ENCODE measurements around the gene BABAM2.

Gene BABAM2

GRCh38 chr2:28158791-28159190 is 268.3 kb downstream of the BABAM2 start:
- no peak for ATAC-seq
- Mint-ChIP-seq H3K27ac (no peak overlapping the region), H3K4me1 (no peaks in the 10 kb centered on the region), H3K4me3 (no peak overlapping the region), H3K9me3 (peaks cover 15 to 20% of the 10 kb centered on the region in 2 donors), H3K27me3 (no peaks in the 10 kb centered on the region)
- no peak for DNase-seq

GRCh38 chr2:28160986-28161425 is 270.5 kb downstream of the BABAM2 start:
- no peak for DNase-seq
- Mint-ChIP-seq H3K27ac (no peak overlapping the region), H3K9me3 (peaks cover 3 to 4% of the 10 kb centered on the region in 2 donors), H3K4me1 (no peaks in the 10 kb centered on the region), H3K4me3 (no peak overlapping the region), H3K27me3 (no peaks in the 10 kb centered on the region)
- ATAC-seq = no peak

- Mint-ChIP-seq H3K9me3 (no peaks in the 10 kb centered on the region), H3K4me1 (no peaks in the 10 kb centered on the region), H3K4me3 (no peak overlapping the region), H3K27ac (no peak overlapping the region), H3K27me3 (no peaks in the 10 kb centered on the region)
- no peak for DNase-seq
- no peak for ATAC-seq
Measured at GRCh38 chr2:28161466-28161865, 270.9 kb downstream of the BABAM2 start.

- Mint-ChIP-seq H3K27me3 (no peaks in the 10 kb centered on the region), H3K27ac (no peak overlapping the region), H3K9me3 (no peaks in the 10 kb centered on the region), H3K4me3 (no peak overlapping the region), H3K4me1 (no peaks in the 10 kb centered on the region)
- no peak for DNase-seq
- no peak for ATAC-seq
Measured at GRCh38 chr2:28162564-28162963, 272.0 kb downstream of the BABAM2 start.

GRCh38 chr2:28163028-28163427 is 272.5 kb downstream of the BABAM2 start:
- H3K27me3 Mint-ChIP-seq = no peaks in the 10 kb centered on the region
- no peak overlapping the region for H3K4me3 Mint-ChIP-seq
- no peak for DNase-seq
- no peak for ATAC-seq
- H3K27ac Mint-ChIP-seq = no peak overlapping the region
- H3K9me3 Mint-ChIP-seq = no peaks in the 10 kb centered on the region
- H3K4me1 Mint-ChIP-seq = no peaks in the 10 kb centered on the region

- H3K4me3 Mint-ChIP-seq = no peak overlapping the region
- no peaks in the 10 kb centered on the region for H3K9me3 Mint-ChIP-seq
- H3K27me3 Mint-ChIP-seq = no peaks in the 10 kb centered on the region
- ATAC-seq = no peak
- no peaks in the 10 kb centered on the region for H3K4me1 Mint-ChIP-seq
- no peak overlapping the region for H3K27ac Mint-ChIP-seq
- DNase-seq = no peak
Measured at GRCh38 chr2:28163627-28164279, 273.2 kb downstream of the BABAM2 start.

- no peak for ATAC-seq
Measured at GRCh38 chr2:28164280-28164801, 273.8 kb downstream of the BABAM2 start.

GRCh38 chr2:28165087-28165635 is 274.6 kb downstream of the BABAM2 start:
- DNase-seq (no peak), ATAC-seq (no peak)
- Mint-ChIP-seq H3K4me3 (no peak overlapping the region), H3K4me1 (no peaks in the 10 kb centered on the region), H3K27ac (no peak overlapping the region), H3K9me3 (no peaks in the 10 kb centered on the region), H3K27me3 (no peaks in the 10 kb centered on the region)

More at GRCh38 chr2:28164280-28164801, 273.8 kb downstream of the BABAM2 start:
- Mint-ChIP-seq H3K27ac (no peak overlapping the region), H3K9me3 (no peaks in the 10 kb centered on the region), H3K27me3 (no peaks in the 10 kb centered on the region), H3K4me1 (no peaks in the 10 kb centered on the region), H3K4me3 (no peak overlapping the region)
- DNase-seq = no peak

GRCh38 chr2:28166956-28167355 is 276.4 kb downstream of the BABAM2 start:
- no peak for ATAC-seq

GRCh38 chr2:28168376-28168775 is 277.8 kb downstream of the BABAM2 start:
- ATAC-seq (no peak), DNase-seq (no peak)
- H3K4me3 Mint-ChIP-seq = no peak overlapping the region
- H3K4me1 Mint-ChIP-seq = no peaks in the 10 kb centered on the region
- H3K27ac Mint-ChIP-seq = no peak overlapping the region
- no peaks in the 10 kb centered on the region for H3K9me3 Mint-ChIP-seq
- no peaks in the 10 kb centered on the region for H3K27me3 Mint-ChIP-seq

More at GRCh38 chr2:28166956-28167355, 276.4 kb downstream of the BABAM2 start:
- Mint-ChIP-seq H3K27ac (no peak overlapping the region), H3K9me3 (no peaks in the 10 kb centered on the region), H3K4me3 (no peak overlapping the region), H3K4me1 (no peaks in the 10 kb centered on the region), H3K27me3 (no peaks in the 10 kb centered on the region)
- DNase-seq = no peak

- ATAC-seq = no peak
- peak overlapping the region; percentile 21 to 78 for H3K27ac Mint-ChIP-seq
- no peak for DNase-seq
- no peaks in the 10 kb centered on the region for H3K27me3 Mint-ChIP-seq
- no peak overlapping the region for H3K4me3 Mint-ChIP-seq
- H3K9me3 Mint-ChIP-seq = no peaks in the 10 kb centered on the region
- H3K4me1 Mint-ChIP-seq = no peaks in the 10 kb centered on the region
Measured at GRCh38 chr2:28169492-28169891, 279.0 kb downstream of the BABAM2 start.

GRCh38 chr2:28172114-28172898 is 281.8 kb downstream of the BABAM2 start:
- Mint-ChIP-seq H3K4me1 (no peaks in the 10 kb centered on the region), H3K4me3 (no peak overlapping the region), H3K27me3 (no peaks in the 10 kb centered on the region), H3K27ac (peak overlapping the region in 1 of 2 donors; percentile 6), H3K9me3 (peaks cover 8 to 20% of the 10 kb centered on the region in 2 donors)
- ATAC-seq = no peak
- DNase-seq = no peak

GRCh38 chr2:28173377-28173776 is 282.8 kb downstream of the BABAM2 start:
- Mint-ChIP-seq H3K4me3 (no peak overlapping the region), H3K4me1 (no peaks in the 10 kb centered on the region), H3K9me3 (peaks cover 16 to 26% of the 10 kb centered on the region in 2 donors), H3K27me3 (no peaks in the 10 kb centered on the region), H3K27ac (peak overlapping the region in 1 of 2 donors; percentile 10)
- ATAC-seq = no peak
- no peak for DNase-seq

- peaks cover 20 to 26% of the 10 kb centered on the region in 2 donors for H3K9me3 Mint-ChIP-seq
- H3K4me3 Mint-ChIP-seq = no peak overlapping the region
- no peaks in the 10 kb centered on the region for H3K4me1 Mint-ChIP-seq
- no peak overlapping the region for H3K27ac Mint-ChIP-seq
- DNase-seq = no peak
- ATAC-seq = no peak
- H3K27me3 Mint-ChIP-seq = no peaks in the 10 kb centered on the region
Measured at GRCh38 chr2:28174211-28174610, 283.7 kb downstream of the BABAM2 start.

- H3K4me3 Mint-ChIP-seq = no peak overlapping the region
- H3K27me3 Mint-ChIP-seq = no peaks in the 10 kb centered on the region
- no peaks in the 10 kb centered on the region for H3K4me1 Mint-ChIP-seq
- ATAC-seq (no peak), DNase-seq (no peak)
- H3K27ac Mint-ChIP-seq = no peak overlapping the region
- H3K9me3 Mint-ChIP-seq = peaks cover 24 to 26% of the 10 kb centered on the region in 2 donors
Measured at GRCh38 chr2:28175028-28175427, 284.5 kb downstream of the BABAM2 start.

- no peak for DNase-seq
- no peak for ATAC-seq
- no peak overlapping the region for H3K27ac Mint-ChIP-seq
- H3K9me3 Mint-ChIP-seq = peaks cover 24 to 26% of the 10 kb centered on the region in 2 donors
- no peaks in the 10 kb centered on the region for H3K4me1 Mint-ChIP-seq
- H3K4me3 Mint-ChIP-seq = no peak overlapping the region
- H3K27me3 Mint-ChIP-seq = no peaks in the 10 kb centered on the region
Measured at GRCh38 chr2:28178946-28179345, 288.4 kb downstream of the BABAM2 start.

All from stimulated activated naive CD8-positive, alpha-beta T cell treated with anti-CD3 and anti-CD28 coated beads, Interleukin-15, amount 100 ng/mL, for 72 hours (primary cell).